OCI-LY7 (cell line): ENCODE measurements around the gene SND1. TPM values are rescaled to one million over a fixed set of nuclear protein-coding genes. Genes with fewer than 3 reads are reported as not detected.

Source experiments
- BruUV-seq: library from RNA; stranded (reverse); fragments of 400-500 nt; replicated peaks from 2 replicates; lab custom pipeline; 2021; lab: Mats Ljungman, UMichigan
- CTCF ChIA-PET: fragments of 300-600 bp; sonication (Branson Sonifier 250); formaldehyde crosslinking; loops from one replicate; lab custom pipeline; 2022; ENCODE audit warnings: antibody characterized with exemption; ENCODE audit not compliant: unreplicated experiment; lab: Charles Lee
- POLR2A ChIA-PET: fragments of 300-600 bp; sonication (Branson Sonifier 250); formaldehyde crosslinking; loops from one replicate; lab custom pipeline; 2022; ENCODE audit warnings: antibody characterized with exemption; lab: Charles Lee
- DNase-seq: peaks from one replicate; pipeline ENCODE4 v3.0.0-alpha.2; 2015; ENCODE audit warnings: low spot score
- H2AFZ ChIP-seq: fragments of 200-600 bp; sonication (generic), shearing (Covaris generic); 2 replicates; pipeline ENCODE4 v1.6.1; 2014; ENCODE audit warnings: mild to moderate bottlenecking, antibody characterized with exemption, low read length, moderate library complexity
- H3K27ac ChIP-seq: fragments of 200-600 bp; sonication (generic); 2 replicates; pipeline ENCODE4 v1.5.1; 2014; ENCODE audit warnings: mixed run types, low read depth, mild to moderate bottlenecking, moderate library complexity, low read length, inconsistent platforms; ENCODE audit not compliant: poor library complexity, severe bottlenecking
- H3K36me3 ChIP-seq: fragments of 200-600 bp; sonication (generic); 2 replicates; pipeline ENCODE4 v1.6.1; 2014; ENCODE audit warnings: mild to moderate bottlenecking, antibody characterized with exemption, low read length, moderate library complexity, mixed read lengths; ENCODE audit not compliant: insufficient read depth
- H3K4me1 ChIP-seq: fragments of 200-600 bp; sonication (generic); 2 replicates; pipeline ENCODE4 v1.5.1; 2014; ENCODE audit warnings: mild to moderate bottlenecking, low read length; ENCODE audit not compliant: insufficient read depth, poor library complexity, severe bottlenecking
- H3K4me2 ChIP-seq: fragments of 200-600 bp; sonication (generic); 2 replicates; pipeline ENCODE4 v1.6.1; 2014; ENCODE audit warnings: mild to moderate bottlenecking, low read length
- H3K4me3 ChIP-seq: fragments of 200-600 bp; sonication (generic); 2 replicates; pipeline ENCODE4 v1.5.1; 2014; ENCODE audit warnings: mild to moderate bottlenecking, low read depth, low read length; ENCODE audit not compliant: poor library complexity, severe bottlenecking
- H3K79me2 ChIP-seq: fragments of 200-600 bp; sonication (generic); 2 replicates; pipeline ENCODE4 v1.6.1; 2016; ENCODE audit warnings: low read depth, mild to moderate bottlenecking, low read length, moderate library complexity, mixed read lengths; ENCODE audit not compliant: insufficient read depth
- H3K9me2 ChIP-seq: fragments of 200-600 bp; sonication (generic); 2 replicates; pipeline ENCODE4 v1.6.1; 2016; ENCODE audit warnings: mild to moderate bottlenecking, low read length, mixed read lengths; ENCODE audit not compliant: insufficient read depth
- H3K9me3 ChIP-seq: fragments of 200-600 bp; sonication (generic); 2 replicates; pipeline ENCODE4 v1.6.1; 2014; ENCODE audit warnings: mild to moderate bottlenecking, mixed run types, low read length, mixed read lengths
- H4K20me1 ChIP-seq: fragments of 200-600 bp; sonication (generic); 2 replicates; pipeline ENCODE4 v1.6.1; 2014; ENCODE audit warnings: mild to moderate bottlenecking, antibody characterized with exemption, low read length, moderate library complexity, mixed read lengths; ENCODE audit not compliant: insufficient read depth
- CTCF ChIP-seq: fragments of 200-600 bp; sonication (generic); conservative IDR thresholded peaks from 2 replicates; pipeline ENCODE4 v1.5.1; 2014; ENCODE audit warnings: mild to moderate bottlenecking, antibody characterized with exemption, low read length, moderate library complexity, mixed read lengths
- EZH2phosphoT487 ChIP-seq: fragments of 200-600 bp; sonication (generic); IDR thresholded peaks from 2 replicates; pipeline ENCODE4 v1.6.1; 2018; ENCODE audit warnings: low read depth, borderline replicate concordance, mild to moderate bottlenecking, mixed run types, antibody characterized with exemption, low read length, moderate library complexity, mixed read lengths
- intact Hi-C: fragments of 100-400 bp; cut with micrococcal nuclease; formaldehyde crosslinking; loops from one replicate; pipeline ENCODE4 v1.10.0; 2022; ENCODE audit not compliant: unreplicated experiment
- total RNA-seq, 2 experiments: library from RNA; depleted of rRNA in 1 of 2; stranded (reverse); fragments of >200 nt in 1 of 2; shearing (Covaris generic) in 1 of 2; gene quantifications; 2 replicates each; pipeline ENCODE4 v1.2.3, GENCODE V29; 2014 to 2022

The SND1 gene
- total RNA-seq, 2 experiments from 2014 or later: 111 to 221 TPM

GRCh38 chr7:128131731-128132130 is 479.7 kb downstream of the SND1 start:
- H3K4me1 ChIP-seq: peaks cover 11% of the 10 kb centered on the region
- no peak for DNase-seq
- H3K4me3 ChIP-seq: no peak overlapping the region
- no peaks in the 10 kb centered on the region for H3K9me3 ChIP-seq
- no peaks in the 10 kb centered on the region for H3K9me2 ChIP-seq
- ChIA-PET POLR2A (interaction anchor here (1.0 kb wide), 1 partner anchor 35 kb away, joined by 3 read pairs; no protein-coding TSS in a partner anchor), CTCF (no interaction called here)
- H2AFZ ChIP-seq: no peak overlapping the region
- no peaks in the 10 kb centered on the region for H3K79me2 ChIP-seq
- no peak for TF ChIP-seq CTCF
- no peak for TF ChIP-seq EZH2phosphoT487
- no peaks in the 10 kb centered on the region for H4K20me1 ChIP-seq
- BruUV-seq: no TSS peak
- intact Hi-C loops: loop anchor here (10.0 kb wide), 1 partner anchor 427 kb away; no protein-coding TSS in a partner anchor
- no peak overlapping the region for H3K4me2 ChIP-seq
- no peak overlapping the region for H3K27ac ChIP-seq
- H3K36me3 ChIP-seq: no peaks in the 10 kb centered on the region

GRCh38 chr7:128132426-128133069 is 480.6 kb downstream of the SND1 start:
- H4K20me1 ChIP-seq: no peaks in the 10 kb centered on the region
- TF ChIP-seq CTCF (no peak), EZH2phosphoT487 (no peak)
- CTCF ChIA-PET: no interaction called here
- no peak for DNase-seq
- H3K27ac ChIP-seq: no peak overlapping the region
- no TSS peak for BruUV-seq
- H3K9me3 ChIP-seq: no peaks in the 10 kb centered on the region
- H2AFZ ChIP-seq: no peak overlapping the region
- POLR2A ChIA-PET: interaction anchor here (1.0 kb wide), 1 partner anchor 36 kb away, joined by 3 read pairs; no protein-coding TSS in a partner anchor
- no peak overlapping the region for H3K4me2 ChIP-seq
- H3K79me2 ChIP-seq: no peaks in the 10 kb centered on the region
- peaks cover 11% of the 10 kb centered on the region for H3K4me1 ChIP-seq
- intact Hi-C loops: loop anchor here (10.0 kb wide), 1 partner anchor 428 kb away; no protein-coding TSS in a partner anchor
- no peaks in the 10 kb centered on the region for H3K36me3 ChIP-seq
- no peak overlapping the region for H3K4me3 ChIP-seq
- H3K9me2 ChIP-seq: no peaks in the 10 kb centered on the region

- Histone ChIP-seq H4K20me1 (no peaks in the 10 kb centered on the region), H2AFZ (peak overlapping the region; percentile 96), H3K9me3 (0 out of 2 replicates have a peak, but pooled peaks cover under 1% of the 10 kb centered on the region), H3K4me1 (peaks cover 11% of the 10 kb centered on the region), H3K79me2 (no peaks in the 10 kb centered on the region), H3K27ac (no peak overlapping the region), H3K4me3 (peak overlapping the region; percentile 68), H3K4me2 (peak overlapping the region; percentile 86), H3K36me3 (no peaks in the 10 kb centered on the region), H3K9me2 (no peaks in the 10 kb centered on the region)
- POLR2A ChIA-PET: interaction anchor here (0.8 to 1.2 kb wide), 3 partner anchors 24 to 31 kb away, joined by 3 to 4 read pairs (median 3); no protein-coding TSS in a partner anchor
- intact Hi-C loops: loop anchor here (2.0 to 10.0 kb wide), 3 partner anchors 26 to 430 kb away; no protein-coding TSS in a partner anchor
- TF ChIP-seq EZH2phosphoT487 (no peak), CTCF (no peak)
- no TSS peak for BruUV-seq
- CTCF ChIA-PET: interaction anchor here (0.8 to 2.7 kb wide), 4 partner anchors 23 to 74 kb away, joined by 3 to 9 read pairs (median 5); no protein-coding TSS in a partner anchor
- DNase-seq: no peak
Observed at GRCh38 chr7:128135159-128135514, 483.1 kb downstream of the SND1 start.
